CD4-positive, alpha-beta T cell treated with Interleukin-4 for 4 hours (primary cell): ENCODE results near the gene GPR146.
A peak's percentile ranks its signal among the peaks of the same experiment; 100 is the strongest.
"Not testable (repeated sequence)": the region's sequence is repeated elsewhere in the genome, so short reads cannot be mapped to it uniquely, and the experiment has no call there.

Source experiments
- DNase-seq: peaks from one replicate; pipeline ENCODE4 v3.0.0-alpha.2; 2020

Gene GPR146

GRCh38 chr7:1059200-1060091 lies 15.1 kb downstream of the GPR146 start:
- DNase-seq, result no peak

DNA sequence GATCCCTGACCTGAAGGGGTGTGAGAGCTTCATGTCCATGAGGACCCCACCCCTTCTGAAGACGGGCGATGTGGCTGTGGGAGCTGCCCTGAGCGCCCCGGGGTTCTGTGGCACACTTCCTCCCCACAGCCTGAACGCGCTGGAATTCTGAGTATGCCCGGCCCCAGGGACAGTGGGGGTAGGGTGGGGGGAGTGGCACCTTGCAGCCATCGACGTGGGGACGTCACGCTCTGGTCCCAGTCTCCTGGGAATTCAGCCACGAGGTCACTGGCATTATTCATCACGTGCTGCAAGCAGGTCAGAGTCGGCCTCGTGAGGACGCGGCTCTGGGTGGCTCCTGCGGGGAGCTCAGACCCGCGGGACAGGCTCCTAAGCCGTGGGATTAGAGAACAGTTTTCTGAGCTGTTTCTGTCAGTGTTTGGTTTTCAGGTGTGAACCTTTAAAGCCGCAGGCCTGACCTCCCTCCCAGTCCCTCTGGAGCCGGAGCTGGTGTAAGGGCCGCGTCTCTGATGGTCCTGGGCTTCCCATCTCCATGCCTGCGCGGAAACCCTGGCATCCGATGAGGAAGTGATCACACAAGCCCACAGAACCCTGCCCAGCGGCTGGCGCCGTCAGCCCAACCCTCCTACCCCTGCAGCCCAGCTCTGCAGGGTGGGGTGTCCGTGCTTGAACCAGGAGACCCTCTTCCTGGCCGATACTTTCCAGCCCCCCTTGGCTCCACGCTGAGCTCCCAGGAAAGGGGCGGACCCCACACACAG lies 16.1 kb downstream of the GPR146 start:
- DNase-seq, result no peak

- DNase-seq, result no peak
These were observed 16.8 kb downstream of the GPR146 start for GRCh38 chr7:1061180-1061579.

- DNase-seq, result no peak
These were observed 18.2 kb downstream of the GPR146 start for GRCh38 chr7:1062296-1063294.

DNA sequence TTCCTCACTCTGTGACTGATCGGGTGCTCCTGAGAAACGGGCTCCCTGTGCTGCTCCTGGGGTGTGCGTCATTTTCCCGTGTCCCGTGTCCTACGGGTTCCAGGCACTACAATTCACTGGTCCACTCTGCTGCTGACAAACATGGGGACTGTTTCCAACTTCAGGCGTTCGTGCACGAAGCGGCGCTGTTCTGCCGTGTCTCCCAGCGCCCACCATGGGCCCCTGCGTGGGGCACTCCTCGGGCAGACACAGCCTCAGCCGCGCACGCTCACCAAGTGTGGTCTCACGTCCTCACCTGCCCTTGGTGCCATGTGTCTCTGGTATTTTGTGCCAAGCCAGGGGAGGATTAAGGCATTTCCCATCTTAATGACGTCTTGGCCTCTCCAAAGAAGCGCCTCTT lies 19.0 kb downstream of the GPR146 start:
- no peak for DNase-seq

DNA sequence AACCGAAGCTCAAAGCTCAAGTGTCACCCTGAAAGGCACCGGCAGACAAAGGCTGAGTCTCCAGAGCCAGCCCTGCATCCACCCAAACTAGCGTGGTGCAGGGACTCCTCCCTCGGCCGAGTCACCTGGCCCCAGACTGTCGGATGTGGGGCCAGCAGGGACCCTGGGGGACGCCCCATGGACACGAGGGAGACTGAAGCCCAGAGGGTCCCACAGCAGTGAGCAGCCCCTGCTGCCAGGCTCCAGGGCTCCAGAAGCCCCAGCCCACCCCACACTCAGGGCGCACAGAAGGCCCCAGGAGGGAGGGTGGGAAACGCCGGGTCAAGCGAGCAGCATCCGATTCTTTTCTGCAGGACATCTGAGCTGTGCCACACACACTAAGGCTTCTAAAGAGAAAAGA lies 20.2 kb downstream of the GPR146 start:
- DNase-seq, result no peak

DNA sequence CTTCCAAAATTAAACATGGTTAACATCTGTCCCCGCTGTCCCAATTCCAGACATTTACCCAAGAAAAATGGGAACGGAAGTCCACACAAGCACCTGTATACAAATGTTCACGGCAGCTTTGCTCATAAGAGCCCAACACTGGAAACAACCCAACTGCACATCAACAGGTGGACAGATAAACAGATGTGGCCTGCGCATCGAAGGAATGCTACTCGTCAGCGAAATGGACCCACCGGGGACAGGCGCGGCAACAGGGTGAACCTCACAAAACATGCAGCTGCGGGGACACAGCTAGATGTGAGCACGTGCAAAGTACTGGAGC lies 20.9 kb downstream of the GPR146 start:
- no peak for DNase-seq

DNA sequence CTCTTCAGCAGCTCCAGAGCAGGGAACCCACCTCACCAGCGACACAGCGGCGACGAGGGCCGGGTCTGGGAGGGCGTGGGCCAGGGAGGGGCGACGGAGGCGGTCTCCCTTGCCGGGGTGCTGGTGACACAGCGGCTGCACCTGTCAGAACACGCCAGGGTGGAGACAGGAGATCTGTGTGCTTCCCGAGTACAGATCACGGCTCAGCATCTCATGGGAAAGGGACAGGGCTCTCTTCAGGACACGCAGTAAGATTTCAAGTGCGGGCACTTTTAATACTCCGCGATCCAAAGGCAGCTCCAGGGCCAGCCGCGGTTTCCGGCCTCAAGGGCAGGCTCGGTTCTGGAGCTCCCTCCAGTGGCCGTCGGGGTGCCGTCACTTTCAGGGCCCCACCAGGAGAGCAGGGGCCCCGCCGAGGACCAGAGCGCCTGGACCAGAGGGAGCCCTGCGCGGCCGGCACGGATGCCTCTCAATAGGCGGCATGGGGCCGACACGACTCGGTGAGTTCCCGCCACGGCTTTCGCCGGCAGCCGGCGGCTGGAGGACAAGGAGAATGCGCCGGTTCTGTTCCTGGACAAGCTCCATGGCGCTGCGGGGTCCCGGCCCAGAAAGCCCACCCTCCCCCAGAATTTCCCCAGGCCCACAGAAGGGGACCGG lies 21.4 kb downstream of the GPR146 start:
- peak; percentile 76 for DNase-seq

GRCh38 chr7:1066242-1066588 lies 21.9 kb downstream of the GPR146 start:
- DNase-seq, result no peak

DNA sequence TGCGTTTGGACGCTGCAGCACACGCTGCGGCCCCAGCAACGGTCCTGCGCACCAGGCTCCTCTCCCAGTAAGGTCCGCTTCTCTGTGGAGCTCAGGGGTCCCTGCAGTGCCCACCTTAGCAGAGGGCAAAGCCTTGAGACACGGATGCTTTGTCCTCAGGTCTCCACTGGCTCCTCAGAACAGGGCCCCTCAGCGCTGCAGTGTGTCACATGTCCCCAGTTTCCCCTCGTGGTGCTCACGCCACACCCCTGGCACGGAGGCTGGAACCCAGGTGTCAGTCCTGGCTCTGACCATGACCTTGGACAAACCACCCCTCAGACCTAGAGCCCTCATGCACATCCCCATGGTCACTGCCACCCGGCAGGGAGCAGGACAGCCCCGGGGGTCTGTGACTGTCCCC lies 23.7 kb downstream of the GPR146 start:
- DNase-seq, result no peak

- DNase-seq, result no peak
These were observed 24.3 kb downstream of the GPR146 start for GRCh38 chr7:1068619-1069018.

DNA sequence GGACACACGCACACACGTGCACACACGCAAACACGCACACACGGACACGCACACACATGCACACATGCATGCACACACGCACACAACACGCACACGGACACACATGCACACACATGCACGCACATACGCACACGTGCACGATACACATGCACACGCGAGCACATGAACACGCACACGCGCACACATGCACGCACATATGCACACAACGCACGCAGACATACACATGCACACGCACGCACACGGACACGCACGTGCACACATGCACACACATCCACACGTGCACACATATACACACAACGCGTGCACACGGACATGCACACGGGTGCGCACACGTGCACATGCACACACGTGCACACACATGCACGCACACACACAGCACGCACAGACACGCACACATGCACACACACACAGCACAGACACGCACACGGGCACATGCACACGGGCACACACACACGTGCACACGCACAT lies 26.2 kb downstream of the GPR146 start:
- no peak for DNase-seq

DNA sequence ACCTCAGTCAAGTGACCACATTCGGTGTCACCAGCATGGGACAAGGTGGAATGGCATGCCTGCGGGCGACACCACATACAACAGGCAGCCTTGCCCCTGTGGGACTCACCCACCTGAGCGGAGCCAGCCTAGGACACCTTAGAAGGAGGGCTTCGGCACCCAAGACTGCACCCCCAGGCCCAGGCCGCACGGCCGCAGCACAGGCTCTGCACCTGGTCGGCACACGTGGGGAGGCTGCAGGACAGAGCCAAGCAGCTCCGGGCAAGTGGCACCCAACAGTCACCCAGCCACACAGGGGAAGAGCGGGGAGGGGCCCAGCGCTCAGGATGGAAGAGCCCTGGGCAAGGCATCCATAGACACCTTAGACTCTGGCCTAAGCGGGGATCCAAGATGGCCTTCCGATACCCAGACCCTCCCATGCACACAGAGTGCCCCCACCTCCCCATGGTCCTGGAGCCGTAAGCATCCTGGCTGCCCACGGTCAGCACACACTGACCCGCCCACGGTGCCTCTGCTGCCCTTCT lies 27.4 kb downstream of the GPR146 start:
- no peak for DNase-seq

DNA sequence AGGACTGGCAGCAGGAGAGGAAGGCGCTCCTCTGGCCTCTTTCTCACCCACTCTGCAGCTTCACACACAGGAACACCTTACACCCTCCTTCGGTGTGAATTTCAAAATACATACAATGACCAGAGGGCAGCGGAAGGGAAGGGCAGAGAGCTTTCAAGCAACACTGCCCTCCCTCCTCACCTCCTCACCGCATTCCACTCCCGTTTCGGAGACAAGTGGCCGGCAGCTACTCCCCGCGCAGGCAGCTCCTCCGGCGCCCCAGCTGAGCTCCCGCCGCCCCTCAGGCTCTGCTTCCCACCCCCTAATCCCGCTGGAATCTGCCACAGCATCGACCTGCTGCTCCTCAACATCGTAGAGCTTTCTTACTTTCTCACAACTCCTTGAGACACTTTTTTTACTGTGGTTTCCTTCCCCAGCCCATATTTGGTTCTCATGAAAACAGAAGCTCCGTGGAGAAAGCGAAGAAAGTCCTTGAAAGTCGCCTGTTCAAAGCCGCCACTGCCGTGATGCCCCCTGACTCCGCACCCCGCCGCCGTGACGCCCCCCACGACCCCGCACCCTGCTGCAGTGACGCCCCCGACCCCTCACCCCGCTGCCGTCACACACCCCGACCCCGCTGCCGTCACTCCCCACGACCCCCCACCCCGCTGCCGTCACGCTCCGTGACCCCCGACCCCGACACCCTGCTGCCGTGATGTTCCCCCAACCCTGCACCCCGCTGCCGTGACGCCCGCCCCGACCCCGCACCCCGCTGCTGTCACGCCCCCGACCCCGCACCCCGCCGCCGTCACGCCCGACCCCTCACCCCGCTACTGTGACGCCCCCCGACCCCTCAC lies 29.0 kb downstream of the GPR146 start:
- DNase-seq, result no peak

- not testable (repeated sequence) for DNase-seq
These were observed 29.7 kb downstream of the GPR146 start for GRCh38 chr7:1074018-1074417.

DNA sequence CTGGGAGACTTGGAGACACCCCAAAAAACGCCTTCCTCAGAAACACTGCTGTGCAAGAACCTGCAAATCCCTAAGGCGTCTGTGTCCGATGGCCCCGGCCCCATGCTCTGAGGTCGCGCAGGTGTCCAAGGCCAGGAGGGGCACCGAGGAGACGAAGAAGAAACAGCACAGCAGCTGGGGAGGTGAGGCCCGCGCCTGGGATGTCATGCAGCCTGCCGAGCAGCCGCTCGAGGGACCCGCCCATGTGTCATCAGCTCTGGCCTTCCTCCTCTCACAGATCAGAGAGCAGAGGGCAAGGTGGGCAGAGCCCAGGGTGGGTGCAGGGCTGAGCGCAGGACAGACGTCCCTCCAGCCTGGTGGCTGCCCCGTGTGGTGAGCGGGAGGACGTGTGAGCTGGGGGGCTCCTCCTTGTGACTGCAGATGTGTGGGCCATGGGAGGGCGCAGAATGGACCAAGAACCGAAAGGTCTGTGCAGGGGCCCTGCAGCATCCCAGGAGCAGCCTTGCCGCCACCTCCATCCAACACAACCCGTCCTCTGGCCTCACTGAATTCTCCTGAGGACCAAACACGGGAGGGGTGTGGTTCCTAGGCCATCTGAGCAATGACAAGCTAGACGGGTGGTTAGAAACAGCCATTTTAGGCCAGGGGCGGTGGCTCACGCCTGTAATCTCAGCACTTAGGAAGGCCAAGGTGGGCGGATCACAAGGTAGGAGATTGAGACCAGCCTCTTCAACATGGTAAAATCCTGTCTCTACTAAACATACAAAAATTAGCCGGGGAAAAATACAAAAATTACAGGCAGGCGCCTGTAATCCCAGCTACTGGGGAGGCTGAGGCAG lies 30.5 kb downstream of the GPR146 start:
- DNase-seq, result no peak

GRCh38 chr7:1076184-1077072 lies 32.1 kb downstream of the GPR146 start:
- no peak for DNase-seq

DNA sequence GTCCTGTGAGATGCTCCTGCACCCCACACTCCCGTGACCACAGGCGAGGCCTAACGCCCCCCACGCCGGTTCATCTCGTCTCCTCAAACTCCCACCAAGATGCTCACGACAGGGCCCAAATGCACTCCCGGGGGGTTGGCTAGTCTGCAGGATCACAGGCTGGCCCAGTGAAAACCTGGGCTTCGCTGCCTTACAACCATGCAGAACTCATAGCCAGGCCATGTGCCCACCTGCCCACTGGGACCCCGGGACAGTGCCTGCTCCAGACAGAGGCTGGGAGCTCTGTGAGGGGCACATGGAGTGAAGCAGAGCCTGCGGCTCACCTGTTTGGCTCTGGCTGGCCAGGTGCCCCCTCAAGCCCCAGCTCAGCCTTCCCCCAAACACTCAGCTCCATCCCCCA lies 34.2 kb downstream of the GPR146 start:
- DNase-seq, result no peak

DNA sequence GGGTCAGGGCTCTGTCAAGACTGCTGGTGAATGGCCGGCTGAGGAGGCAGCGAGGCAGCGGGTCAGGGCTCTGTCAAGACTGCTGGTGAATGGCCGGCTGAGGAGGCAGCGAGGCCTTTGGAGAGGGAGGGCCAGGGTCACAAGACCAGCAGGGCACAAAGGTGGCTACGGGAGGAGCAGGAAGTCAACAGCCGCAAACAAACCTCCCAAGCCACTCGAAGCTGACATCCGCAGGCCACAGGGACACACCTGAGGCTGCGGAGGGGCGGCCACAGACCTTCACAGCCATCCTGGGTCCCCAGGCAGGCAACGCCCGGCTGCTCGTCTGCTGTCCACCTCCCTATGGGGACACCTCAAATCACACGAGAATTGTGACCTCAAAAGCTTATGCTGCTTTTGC lies 34.6 kb downstream of the GPR146 start:
- no peak for DNase-seq
